HG03442 (cell line): ENCODE data around the gene FYB2.
"Not testable (repeated sequence)": the region's sequence is repeated elsewhere in the genome, so short reads cannot be mapped to it uniquely, and the experiment has no call there.

ENCODE experiments used
- ATAC-seq: cut with Tn5 transposase; IDR thresholded peaks from one replicate; pipeline ENCODE4 v1.9.1; 2021; ENCODE audit warnings: mild to moderate bottlenecking, moderate library complexity; ENCODE audit not compliant: unreplicated experiment

FYB2 gene

DNA sequence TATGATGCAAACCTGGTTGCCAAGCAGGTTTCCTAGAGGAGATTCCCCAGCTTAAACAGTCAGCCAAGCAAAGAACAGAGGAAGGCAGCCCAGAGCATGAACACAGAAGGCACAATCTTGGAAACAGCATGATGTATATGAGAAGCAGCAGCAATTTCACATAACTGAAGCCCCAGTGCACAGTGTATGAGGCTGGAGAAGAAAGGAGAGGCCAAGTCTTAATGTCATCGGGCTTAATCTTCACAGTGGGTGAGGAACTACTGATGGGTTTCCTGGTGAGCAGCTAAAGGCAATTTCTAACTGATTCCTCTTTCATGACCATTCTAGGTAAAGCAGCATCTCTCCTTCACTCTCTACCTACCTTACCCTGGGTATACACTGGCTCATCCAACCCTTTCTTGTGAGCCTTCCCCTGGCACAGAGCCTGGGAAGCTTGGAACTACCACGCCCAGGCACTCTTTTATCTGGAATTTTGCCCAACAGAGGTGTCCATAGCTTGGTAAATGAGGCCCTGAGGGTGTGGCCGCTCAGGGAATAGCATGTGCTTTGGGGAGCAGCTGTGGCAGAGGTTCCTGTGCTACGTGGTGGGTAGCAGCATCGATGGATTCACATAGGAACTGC is 22.0 kb downstream of the FYB2 start:
- ATAC-seq: no peak

DNA sequence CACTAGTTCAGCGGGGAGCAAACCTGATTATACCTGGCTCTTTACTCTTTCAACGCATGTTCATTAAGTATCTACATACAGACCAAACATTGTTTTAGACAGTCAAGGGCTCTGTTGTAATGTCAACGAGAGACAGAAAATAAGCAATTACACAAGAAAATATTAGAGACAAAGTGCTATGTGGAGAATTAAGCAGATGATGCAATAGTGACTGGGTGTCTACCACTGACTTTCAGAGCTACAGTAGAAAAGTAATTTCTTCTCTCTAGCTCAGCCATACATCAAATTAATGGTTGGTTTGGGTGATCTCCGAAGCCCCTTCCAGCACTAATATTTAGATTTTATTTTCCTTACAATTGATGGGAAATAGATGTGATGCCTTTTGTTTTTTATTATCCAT is 23.3 kb downstream of the FYB2 start:
- no peak for ATAC-seq

DNA sequence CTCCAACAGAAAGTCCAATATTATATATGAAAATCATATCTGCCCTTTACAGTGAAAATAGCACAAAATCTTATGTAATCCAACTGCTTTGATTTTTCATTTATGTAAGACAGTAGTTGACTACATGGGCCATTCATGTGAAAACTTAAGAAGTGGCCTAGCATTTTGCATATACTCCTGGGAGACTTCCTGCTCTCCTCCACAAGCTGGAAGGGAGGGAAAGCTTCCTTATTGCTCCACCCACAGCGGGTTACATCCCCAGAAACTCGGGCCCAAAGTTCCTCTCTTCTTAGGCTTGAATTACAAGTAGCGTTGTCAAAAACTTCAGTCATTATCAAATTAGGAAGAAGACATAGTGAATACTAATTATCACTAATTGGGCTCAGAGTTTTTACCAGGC is 29.2 kb downstream of the FYB2 start:
- no peak for ATAC-seq

DNA sequence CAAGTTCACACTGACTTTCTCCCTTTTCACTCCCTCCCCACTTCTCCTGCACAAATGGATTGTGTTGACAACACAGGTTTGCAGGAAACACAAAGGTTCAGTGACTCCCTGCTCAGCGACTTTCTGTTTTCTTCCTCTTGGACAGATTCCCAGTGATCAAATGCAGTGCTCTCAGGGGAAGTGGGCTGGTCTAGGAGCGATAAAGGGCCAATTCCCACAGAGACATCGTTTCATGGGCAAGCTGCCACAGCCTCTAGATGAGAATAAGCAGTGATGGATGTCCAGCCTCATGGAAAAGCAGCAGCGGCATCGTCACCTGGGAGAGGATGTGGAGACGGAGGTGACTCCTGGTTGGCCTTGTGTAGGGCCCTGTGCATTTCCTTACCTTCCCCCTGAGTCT is 30.6 kb downstream of the FYB2 start:
- no peak for ATAC-seq

DNA sequence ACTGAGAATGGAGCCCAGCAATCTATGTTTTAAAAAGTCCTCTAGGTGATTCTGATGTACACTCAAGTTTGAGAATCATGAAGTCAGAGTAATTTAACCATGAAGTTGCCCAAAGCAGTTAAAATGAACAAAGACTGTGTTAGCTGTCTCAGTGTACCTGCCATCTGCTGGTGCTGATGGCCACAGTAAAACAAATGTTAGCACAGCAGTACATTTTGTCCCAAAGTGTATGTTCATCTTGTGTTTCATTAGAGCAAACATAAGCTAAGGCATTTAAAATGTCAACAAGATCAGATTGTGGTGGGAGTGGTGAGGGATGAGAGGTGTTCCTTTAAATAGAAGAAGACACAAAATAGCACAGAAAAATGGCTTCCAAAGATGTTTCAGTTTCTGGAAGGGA is 31.1 kb downstream of the FYB2 start:
- ATAC-seq: no peak

DNA sequence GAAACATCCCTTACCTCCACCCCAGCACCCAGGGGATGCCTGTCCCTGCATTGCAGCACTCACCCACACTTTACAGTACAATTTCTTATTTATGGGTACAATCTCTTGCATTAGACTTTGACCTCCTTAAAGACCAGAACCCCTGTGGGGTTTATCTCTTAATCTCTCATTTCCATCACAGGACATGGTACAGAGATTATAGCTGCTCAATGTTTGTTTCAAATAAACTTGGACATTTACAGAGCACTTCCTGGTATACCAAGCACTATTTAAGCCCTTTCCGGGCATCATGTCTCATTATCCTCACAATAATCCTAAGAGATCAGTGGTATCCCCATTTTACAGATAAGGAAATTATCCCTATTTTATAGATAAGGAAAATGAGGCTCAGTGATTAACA is 31.9 kb downstream of the FYB2 start:
- ATAC-seq: no peak

DNA sequence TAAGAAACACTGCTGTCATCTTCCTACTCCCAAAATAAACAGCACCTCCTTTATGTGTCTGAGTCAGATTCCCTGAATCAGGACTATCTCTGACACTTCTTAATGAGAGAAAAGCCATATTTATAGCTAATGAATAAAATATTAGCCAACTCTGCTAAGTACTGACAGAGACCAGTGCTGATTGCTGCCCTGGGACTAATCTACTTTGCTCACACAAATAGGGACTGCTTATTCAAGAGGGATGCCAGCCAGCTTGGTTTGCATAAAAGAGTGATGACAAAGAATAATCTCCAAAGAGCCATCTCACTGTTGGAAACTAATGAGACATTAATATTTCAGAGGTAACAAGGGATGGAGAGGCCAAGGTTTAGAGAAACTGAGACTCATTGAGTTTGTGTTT is 36.4 kb downstream of the FYB2 start:
- no peak for ATAC-seq

DNA sequence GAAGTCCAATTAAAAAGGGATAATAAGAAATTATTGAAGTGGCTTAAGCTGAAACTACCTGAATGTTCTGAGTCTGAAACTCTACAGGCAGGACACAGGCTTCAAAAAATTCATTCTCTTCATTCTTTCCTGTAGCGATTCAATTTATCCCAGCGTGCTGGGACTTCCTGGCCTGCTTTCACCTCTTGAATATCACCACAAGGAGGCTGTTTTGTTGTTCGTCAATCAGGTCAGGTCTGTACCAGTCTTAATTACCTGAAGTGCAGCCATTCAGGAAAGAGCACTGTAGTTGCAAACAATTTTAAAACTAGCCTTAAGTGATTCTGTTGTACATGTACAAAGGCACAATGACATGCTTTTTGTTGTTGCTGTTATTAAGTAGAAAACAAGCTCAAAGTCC is 38.4 kb downstream of the FYB2 start:
- no peak for ATAC-seq

DNA sequence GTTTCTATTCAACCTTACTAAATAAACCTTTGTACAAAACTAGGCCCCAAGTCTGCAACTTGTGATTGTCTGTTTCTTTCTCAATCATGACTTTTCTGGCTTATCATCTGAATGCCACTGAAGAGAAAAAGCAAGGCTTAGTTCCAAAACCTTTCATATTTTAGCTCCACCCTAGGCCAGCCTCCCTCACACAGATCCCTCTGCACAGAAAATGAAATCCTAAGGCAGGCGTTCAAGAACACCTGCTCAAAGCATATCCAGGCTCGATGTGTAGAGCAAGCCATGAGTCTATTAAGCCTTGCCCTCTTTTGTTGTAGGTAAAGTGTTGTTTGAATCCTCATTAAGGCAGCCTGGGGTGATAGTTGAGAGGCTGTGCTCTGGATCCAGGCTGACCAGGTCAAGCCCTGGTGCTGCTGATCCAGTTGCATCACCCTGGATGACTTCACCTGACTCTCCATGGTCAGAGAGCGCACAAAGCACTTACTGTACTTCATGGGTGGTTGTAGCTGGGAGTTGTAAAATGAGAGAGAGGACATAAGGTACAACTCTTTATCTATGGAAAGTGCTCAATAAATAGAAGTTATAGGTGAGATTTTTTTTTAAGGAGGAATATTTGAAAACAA is 39.0 kb downstream of the FYB2 start:
- ATAC-seq: no peak

DNA sequence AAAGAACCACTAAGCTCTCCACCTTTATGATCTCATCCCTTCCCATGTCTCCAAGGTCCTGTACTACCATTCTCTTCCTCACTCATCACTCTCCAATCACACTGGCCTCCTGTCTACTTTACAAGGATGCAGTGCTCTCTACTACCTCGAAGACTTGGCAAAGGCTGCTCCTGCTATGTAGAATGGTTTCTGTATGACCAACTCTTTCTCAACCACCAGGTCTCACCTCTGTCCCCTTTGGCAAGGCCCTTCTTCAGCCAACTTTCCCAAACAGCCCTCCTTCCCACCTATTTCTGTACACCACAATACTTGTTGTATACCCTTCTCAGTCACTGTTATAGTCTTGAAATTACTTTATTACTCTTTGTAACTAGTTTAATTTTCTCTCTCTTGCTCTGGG is 41.2 kb downstream of the FYB2 start:
- no peak for ATAC-seq

DNA sequence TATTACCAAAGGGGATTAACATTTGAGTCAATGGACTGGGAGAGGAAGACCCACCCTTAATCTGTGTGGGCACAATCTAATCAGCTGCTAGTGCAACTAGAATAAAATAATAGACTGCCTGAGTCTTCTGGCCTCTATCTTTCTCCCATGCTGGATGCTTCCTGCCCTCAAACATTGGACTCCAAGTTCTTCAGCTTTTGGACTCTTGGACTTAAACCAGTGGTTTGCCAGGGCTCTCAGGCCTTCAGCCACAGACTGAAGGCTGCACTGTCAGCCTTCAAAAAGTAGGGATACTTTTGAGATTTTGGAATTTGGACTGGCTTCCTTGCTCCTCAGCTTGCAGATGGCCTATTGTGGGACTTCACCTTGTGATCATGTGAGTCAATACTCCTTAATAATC is 44.5 kb downstream of the FYB2 start:
- not testable (repeated sequence) for ATAC-seq

DNA sequence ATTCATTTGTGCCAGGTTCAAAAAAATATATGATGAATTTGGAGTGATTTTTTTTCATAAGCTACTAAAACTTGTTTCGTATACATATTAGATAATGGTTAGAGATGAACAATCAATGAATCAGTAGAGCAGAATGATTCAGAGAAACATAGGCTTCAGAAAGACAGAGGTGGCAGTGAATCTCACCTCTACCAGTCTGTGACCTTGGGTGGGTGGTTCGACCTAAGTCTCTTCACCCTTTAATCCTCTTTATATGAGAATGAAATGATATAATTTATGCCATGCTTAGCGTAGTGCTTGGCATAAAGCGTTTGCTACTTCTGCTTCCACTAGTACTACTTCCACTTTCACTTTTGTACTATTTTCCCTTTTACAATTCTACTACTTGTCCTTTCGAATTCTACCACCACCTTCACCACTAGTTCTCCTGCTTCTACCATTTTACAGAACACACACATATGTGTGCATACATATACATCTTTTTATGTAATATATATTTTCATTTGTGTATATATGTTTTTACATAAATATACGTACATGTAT is 45.1 kb downstream of the FYB2 start:
- ATAC-seq: peak; percentile 66

DNA sequence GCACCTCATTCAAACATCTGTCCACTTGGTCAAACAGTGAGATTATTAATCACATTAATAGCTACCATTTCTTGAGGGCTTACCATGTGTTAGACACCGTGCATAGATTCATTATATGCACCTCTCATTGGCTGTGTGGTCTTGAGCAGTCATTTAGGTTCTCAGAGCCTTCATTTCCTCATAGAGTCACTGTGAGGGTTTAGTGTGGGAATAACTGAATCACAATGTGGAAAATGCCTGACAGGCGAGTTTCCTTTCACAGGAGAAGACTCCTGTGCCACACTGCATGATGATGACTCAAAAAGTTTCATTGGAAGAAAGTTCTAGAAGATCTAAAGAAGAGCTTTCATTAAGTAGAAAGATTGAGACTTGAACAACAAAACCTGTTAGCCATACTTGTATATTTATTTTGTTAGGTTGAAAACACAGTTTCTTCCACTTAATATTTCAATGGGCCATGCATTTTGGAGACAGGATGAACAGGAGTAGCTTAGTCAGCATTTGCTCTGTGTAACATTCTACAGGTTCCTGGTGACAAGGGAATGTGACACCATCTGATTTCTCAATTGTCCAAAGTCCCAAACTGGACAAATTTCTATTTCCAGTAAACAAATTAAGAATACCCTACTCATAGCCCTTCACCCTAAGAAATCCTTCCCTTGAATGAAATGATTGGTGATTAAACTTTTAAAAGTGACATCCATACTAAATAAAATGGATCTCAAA is 45.7 kb downstream of the FYB2 start:
- no peak for ATAC-seq

DNA sequence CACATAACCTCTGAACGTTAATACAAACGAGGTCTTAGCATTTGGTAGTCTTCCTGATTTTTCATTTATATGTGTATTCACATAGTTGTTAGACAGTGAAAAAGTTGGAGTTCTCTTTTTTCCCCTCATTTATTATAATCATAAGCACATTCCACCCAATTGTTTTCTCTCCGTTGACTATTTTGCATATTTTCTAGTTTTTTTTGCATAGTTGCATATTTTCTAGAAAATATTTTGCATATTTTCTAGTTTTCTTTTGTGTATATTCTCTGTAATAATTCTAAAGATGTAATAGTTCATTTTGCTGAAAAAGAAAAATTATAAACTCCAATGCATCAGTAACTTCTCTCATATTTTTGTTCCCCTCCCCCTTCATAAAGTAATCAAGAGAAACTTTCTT is 47.5 kb downstream of the FYB2 start:
- ATAC-seq: no peak

DNA sequence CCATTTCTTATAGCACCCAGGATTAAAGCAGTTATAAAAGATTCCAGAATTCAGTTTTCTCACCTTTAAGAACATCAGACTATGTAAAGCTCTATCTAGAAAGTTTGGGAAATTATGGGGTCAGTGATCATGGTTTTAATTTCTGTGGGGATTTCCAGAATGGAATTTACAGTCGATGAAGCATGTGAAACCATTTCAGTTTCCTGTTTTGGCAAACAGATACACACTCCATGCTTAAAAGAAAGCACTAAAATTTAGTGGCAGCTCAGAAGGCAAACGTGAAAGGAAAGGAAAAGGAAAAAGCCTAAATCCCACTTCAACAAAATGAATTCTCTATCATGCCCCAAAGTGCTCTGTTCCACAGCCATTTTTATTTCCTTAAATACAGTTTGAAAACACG is 60.4 kb downstream of the FYB2 start:
- no peak for ATAC-seq

DNA sequence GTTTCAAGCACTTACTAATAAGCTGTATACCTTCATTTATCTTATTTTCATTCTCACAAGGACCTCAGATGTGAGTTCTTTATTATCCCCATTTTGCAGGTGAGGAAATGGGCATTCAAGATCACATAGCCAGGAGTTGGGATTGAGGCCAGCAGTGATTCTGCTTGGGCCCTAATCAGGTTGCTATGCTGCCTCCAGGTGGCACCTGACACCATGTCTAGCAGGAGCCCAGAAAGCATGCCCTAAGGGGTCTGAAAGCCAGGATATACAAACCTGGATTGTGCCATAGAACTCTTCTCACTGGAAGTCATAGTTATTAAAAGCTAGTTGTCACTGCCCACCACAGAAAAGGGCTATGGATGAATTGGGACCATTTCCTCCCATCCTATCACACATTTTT is 61.1 kb downstream of the FYB2 start:
- no peak for ATAC-seq

DNA sequence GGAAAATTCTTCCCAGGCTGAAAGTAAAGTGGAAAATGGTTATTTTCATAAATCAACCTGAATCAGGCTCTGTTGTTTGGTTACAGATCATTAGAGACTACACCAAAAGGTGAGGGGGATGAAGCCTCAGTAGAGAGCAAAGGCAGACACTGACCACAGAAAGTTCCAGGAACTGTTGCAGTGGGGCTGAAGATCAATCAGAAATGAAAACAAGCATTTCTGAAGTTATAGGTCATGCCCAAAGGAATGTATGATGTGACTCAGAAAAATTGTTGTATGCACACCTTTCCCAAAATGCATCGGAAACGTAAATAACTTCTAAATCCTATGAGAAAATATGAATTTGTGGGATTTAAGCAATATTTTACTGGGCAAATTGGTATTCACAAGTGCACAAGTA is 63.3 kb downstream of the FYB2 start:
- ATAC-seq: no peak

DNA sequence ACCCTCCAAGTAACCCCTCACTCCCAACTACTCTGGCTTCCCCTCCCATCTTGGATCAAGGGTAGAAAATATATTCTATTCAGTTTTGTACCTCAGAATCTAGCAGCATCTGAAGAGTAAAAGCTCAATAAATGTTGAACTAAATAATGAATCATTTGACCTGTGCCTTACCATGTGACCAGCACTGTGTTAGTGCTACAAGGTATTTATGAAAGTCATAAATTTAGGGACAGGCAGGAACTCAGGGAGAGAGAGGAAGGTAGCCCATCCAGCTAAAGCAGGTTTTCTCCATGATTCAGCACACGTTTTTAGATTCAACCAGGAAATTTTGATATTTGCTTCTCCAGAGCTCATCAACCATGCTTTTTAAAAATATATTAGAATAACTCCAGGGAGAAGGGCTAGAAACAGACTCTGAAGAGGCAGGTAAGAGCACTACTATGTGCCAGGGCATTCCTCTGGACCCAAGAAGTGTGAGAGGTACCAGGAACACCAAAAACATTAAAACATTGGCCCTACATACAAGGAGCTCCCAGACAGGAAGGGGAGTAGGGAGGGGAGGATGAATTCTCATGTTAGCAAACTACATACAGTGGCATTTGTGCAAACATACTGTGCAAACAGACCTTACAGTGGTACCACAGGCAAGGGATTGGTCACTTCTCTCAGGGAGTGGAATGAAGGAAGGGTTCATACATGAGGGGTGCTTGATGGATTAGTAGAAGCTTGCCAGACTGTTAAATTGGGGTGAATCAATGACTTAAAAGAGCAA is 64.3 kb downstream of the FYB2 start:
- ATAC-seq: no peak

DNA sequence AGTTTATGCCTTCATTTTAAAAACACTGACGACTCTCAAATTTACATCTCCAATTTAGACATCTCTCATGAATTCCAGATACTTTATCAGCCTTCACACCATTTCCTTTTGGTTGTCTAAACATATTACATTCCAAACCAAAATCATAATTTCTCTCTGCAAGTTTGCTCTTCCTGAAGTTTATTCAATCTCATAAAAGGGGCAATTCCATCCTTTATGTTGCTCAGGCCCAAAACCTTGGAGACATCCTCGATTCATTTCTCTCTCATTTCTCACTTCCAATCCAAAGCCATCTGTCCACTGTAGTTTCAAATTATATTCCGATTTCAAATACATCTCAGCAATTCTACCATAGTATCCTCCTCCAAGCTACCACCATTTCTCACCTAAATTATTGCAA is 74.0 kb downstream of the FYB2 start:
- ATAC-seq: no peak

DNA sequence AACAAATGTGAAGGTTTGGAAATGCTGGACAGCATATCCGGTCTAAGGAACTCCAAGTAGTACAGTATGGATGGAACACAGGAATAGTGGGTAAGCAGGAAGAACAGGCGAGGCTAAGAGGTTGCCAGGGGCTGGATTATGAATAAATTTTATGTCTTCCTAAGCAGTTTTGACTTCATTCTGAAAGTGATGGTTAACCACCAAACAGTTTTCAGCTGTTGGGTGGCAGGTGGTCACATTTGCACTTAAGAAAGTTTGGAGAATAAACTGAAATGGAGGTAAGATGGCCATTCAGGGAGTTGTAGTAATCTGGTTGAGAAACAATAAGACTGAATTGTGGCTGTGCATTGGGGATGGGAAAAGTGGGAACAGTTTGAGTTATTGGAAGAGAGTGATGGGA is 90.2 kb downstream of the FYB2 start:
- no peak for ATAC-seq

DNA sequence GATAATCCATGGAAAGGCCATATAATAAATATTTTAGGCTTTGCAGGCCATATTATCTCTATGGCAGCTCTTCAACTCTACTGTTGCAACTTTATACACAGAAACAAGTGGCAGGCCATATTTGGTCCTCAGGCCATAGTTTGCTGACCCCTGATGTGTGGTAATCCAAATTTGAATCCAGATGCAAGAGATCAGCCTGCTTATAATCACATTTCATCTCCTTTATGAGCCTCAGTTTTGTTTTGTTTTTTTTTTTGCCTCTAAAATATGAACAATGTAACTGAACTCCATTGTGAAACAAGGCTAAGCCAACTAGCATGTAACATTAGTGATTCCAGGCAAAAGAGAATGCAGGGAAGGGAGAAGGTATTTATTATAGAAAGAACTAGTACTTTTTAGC is 92.5 kb downstream of the FYB2 start:
- no peak for ATAC-seq

DNA sequence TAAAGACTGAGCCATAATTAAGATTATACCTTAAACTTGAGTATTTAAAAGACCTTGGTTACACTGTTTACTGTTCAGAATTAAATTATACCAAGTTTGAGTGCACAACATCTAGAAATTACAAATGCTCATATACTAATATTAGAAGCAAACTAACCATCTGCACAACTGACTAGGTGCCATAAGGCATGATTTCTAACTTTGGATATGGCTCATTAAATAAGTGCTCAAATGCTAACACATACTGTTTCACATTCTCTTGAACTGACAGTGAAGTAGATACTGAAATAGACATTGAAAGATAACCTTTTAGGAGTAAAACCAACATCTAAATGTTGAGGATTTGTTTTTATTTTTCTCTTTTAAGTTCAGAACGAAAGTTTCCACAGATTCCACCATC is 100.0 kb downstream of the FYB2 start:
- no peak for ATAC-seq
